A673 (cell line): ENCODE data around the gene GOLPH3L. TPM values are rescaled to one million over a fixed set of nuclear protein-coding genes. Genes with fewer than 3 reads are reported as not detected.

Source experiments
- BruUV-seq: library from RNA; stranded (reverse); fragments of 400-500 nt; replicated peaks from 2 replicates; lab custom pipeline; 2021; lab: Mats Ljungman, UMichigan
- CTCF ChIA-PET: fragments of 300-600 bp; sonication (Branson Sonifier 250); formaldehyde crosslinking; loops from one replicate; lab custom pipeline; 2022; ENCODE audit warnings: antibody characterized with exemption; lab: Charles Lee
- POLR2A ChIA-PET: fragments of 300-600 bp; sonication (Branson Sonifier 250); formaldehyde crosslinking; loops from one replicate; lab custom pipeline; 2022; ENCODE audit warnings: antibody characterized with exemption; ENCODE audit not compliant: low non-redundant PET; lab: Charles Lee
- DNase-seq: peaks from one replicate; pipeline ENCODE4 v3.0.0-alpha.2; 2015; ENCODE audit warnings: low spot score
- H3K27ac ChIP-seq: fragments of 200-600 bp; sonication (generic); 2 replicates; pipeline ENCODE4 v1.5.1; 2016; ENCODE audit warnings: mixed run types, low read depth, mild to moderate bottlenecking, mixed read lengths, antibody characterized with exemption, low read length; ENCODE audit not compliant: poor library complexity, severe bottlenecking
- H3K27me3 ChIP-seq: fragments of 200-600 bp; sonication (generic); replicated peaks from 2 replicates; pipeline ENCODE4 v1.6.1; 2017; ENCODE audit warnings: mixed run types, low read depth, mild to moderate bottlenecking, mixed read lengths, antibody characterized with exemption, low read length; ENCODE audit not compliant: insufficient read depth, poor library complexity
- H3K36me3 ChIP-seq: fragments of 200-600 bp; sonication (generic); 2 replicates; pipeline ENCODE4 v1.6.1; 2016; ENCODE audit warnings: mixed run types, mild to moderate bottlenecking, mixed read lengths, antibody characterized with exemption, low read length; ENCODE audit not compliant: insufficient read depth, poor library complexity, severe bottlenecking
- H3K4me1 ChIP-seq: fragments of 200-600 bp; sonication (generic); 2 replicates; pipeline ENCODE4 v1.6.1; 2017; ENCODE audit warnings: mixed run types, mild to moderate bottlenecking, mixed read lengths, antibody characterized with exemption, low read length; ENCODE audit not compliant: insufficient read depth, poor library complexity, severe bottlenecking
- H3K4me3 ChIP-seq: fragments of 200-600 bp; sonication (generic); 2 replicates; pipeline ENCODE4 v1.5.1; 2016; ENCODE audit warnings: low read depth, mixed run types, mild to moderate bottlenecking, mixed read lengths, low read length; ENCODE audit not compliant: poor library complexity, severe bottlenecking
- H3K9me3 ChIP-seq: fragments of 200-600 bp; sonication (generic); 2 replicates; pipeline ENCODE4 v1.6.1; 2016; ENCODE audit warnings: mixed run types, low read depth, mild to moderate bottlenecking, mixed read lengths, antibody characterized with exemption, low read length; ENCODE audit not compliant: poor library complexity, severe bottlenecking
- EZH2 ChIP-seq: fragments of 200-600 bp; sonication (generic); IDR thresholded peaks from 2 replicates; pipeline ENCODE4 v1.6.1; 2017; ENCODE audit warnings: borderline replicate concordance, low read depth, mild to moderate bottlenecking, mixed read lengths, antibody characterized with exemption, low read length; ENCODE audit not compliant: poor library complexity, severe bottlenecking
- intact Hi-C: fragments of 100-400 bp; cut with micrococcal nuclease; formaldehyde crosslinking; loops from one replicate; pipeline ENCODE4 v1.10.0; 2022; ENCODE audit not compliant: unreplicated experiment
- total RNA-seq: library from RNA; stranded (reverse); gene quantifications from 2 replicates; pipeline ENCODE4 v1.2.3, GENCODE V29; 2021
- TF ChIP-seq, protein P1 (sequence below): fragments of 300-800, 200-600 bp; sonication (generic); conservative IDR thresholded peaks from 2 replicates; pipeline ENCODE4 v1.5.1; 2017; ENCODE audit warnings: low read depth, mild to moderate bottlenecking, antibody characterized with exemption, low read length, moderate library complexity, mixed read lengths

Gene GOLPH3L
- total RNA-seq, 1 experiment from 2014 or later: 22.6 TPM

DNA sequence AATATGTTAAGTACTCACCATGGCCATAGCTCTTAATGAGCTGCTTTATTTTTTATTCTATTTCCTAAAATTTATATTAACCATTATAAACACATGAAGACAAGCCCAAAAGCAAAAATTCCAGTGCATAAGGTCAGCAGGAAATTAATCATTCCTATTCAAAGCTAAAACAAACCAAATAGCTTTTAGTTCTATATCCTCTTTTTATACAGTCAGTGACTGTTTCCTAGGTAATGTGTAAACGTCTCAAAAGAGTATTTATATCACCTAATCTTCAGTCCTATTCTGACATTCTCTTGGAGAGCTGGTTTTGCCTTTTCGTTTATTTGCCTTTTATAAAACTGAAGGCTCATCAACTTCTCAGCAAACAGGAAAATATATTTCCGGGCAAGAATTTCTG, 4.2 kb downstream of the GOLPH3L start:
- no peak for DNase-seq
- peaks cover 11% of the 10 kb centered on the region for H3K4me1 ChIP-seq
- intact Hi-C loops: no loop called here
- peaks cover 34% of the 10 kb centered on the region for H3K36me3 ChIP-seq
- no peaks in the 10 kb centered on the region for H3K27me3 ChIP-seq
- no TSS peak for BruUV-seq
- no peaks in the 10 kb centered on the region for H3K9me3 ChIP-seq
- no peak overlapping the region for H3K27ac ChIP-seq
- ChIA-PET POLR2A (interaction anchor here (0.5 kb wide), 1 partner anchor 247 kb away, joined by 10 read pairs; no protein-coding TSS in a partner anchor), CTCF (interaction anchor here (0.5 kb wide), 1 partner anchor 805 kb away, joined by 11 read pairs; no protein-coding TSS in a partner anchor)
- no peak overlapping the region for H3K4me3 ChIP-seq
- TF ChIP-seq EZH2: no peak
- TF ChIP-seq, protein P1, sequence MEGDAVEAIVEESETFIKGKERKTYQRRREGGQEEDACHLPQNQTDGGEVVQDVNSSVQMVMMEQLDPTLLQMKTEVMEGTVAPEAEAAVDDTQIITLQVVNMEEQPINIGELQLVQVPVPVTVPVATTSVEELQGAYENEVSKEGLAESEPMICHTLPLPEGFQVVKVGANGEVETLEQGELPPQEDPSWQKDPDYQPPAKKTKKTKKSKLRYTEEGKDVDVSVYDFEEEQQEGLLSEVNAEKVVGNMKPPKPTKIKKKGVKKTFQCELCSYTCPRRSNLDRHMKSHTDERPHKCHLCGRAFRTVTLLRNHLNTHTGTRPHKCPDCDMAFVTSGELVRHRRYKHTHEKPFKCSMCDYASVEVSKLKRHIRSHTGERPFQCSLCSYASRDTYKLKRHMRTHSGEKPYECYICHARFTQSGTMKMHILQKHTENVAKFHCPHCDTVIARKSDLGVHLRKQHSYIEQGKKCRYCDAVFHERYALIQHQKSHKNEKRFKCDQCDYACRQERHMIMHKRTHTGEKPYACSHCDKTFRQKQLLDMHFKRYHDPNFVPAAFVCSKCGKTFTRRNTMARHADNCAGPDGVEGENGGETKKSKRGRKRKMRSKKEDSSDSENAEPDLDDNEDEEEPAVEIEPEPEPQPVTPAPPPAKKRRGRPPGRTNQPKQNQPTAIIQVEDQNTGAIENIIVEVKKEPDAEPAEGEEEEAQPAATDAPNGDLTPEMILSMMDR: no peak

DNA sequence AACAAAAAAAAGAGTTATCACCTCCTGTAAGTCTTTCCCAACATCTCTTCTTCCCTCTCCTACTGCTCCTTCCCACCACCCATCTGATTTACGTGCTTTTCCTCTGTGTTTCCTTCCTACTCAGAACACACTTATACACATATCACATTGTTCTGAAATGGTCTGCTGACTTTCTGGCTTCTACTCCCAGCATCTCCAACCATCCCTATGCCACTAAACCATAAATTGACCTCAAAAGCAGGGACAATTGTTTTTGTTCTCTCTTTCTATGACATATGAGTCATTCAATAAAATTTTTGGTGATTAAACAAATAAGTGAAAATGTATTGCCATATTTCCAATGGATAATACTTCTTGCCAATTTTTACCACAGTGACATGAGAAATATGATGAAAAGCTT, 8.2 kb downstream of the GOLPH3L start:
- H3K4me3 ChIP-seq: no peak overlapping the region
- no peaks in the 10 kb centered on the region for H3K4me1 ChIP-seq
- no peak overlapping the region for H3K27ac ChIP-seq
- BruUV-seq: no TSS peak
- H3K27me3 ChIP-seq: no peaks in the 10 kb centered on the region
- H3K36me3 ChIP-seq: peaks cover 35% of the 10 kb centered on the region
- intact Hi-C loops: no loop called here
- no peak for TF ChIP-seq EZH2
- TF ChIP-seq, protein P1: no peak
- ChIA-PET CTCF (no interaction called here), POLR2A (no interaction called here)
- H3K9me3 ChIP-seq: no peaks in the 10 kb centered on the region
- no peak for DNase-seq

DNA sequence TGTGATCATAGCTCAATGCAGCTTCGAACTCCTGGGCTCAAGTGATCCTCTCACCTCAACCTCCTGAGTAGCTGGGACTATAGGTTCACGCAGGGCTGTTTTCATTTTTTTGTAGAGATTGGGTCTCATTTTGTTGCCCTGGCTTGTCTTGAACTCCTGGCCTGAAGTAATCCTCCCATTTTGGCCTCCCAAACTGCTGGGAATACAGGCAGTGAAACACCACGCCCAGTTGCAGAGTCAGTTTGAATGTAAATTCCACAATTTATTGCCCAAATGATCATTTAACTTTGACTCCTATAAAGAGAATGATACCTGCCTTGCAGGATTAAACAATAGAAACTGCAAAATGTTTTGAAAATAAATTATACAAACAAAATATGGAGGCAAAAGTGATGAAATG, 10.7 kb downstream of the GOLPH3L start:
- intact Hi-C loops: no loop called here
- H3K27me3 ChIP-seq: no peaks in the 10 kb centered on the region
- no peak overlapping the region for H3K27ac ChIP-seq
- no peaks in the 10 kb centered on the region for H3K4me1 ChIP-seq
- H3K9me3 ChIP-seq: no peaks in the 10 kb centered on the region
- TF ChIP-seq, protein P1: no peak
- TF ChIP-seq EZH2: no peak
- H3K4me3 ChIP-seq: no peak overlapping the region
- DNase-seq: no peak
- no TSS peak for BruUV-seq
- ChIA-PET POLR2A (no interaction called here), CTCF (no interaction called here)
- H3K36me3 ChIP-seq: peaks cover 16% of the 10 kb centered on the region
